Lower leg skin (tissue), 3 donors: ENCODE results near the gene SPATA3.

ENCODE experiments used
- CTCF ChIP-seq, 3 donors: fragments of 450-650 bp; IDR thresholded peaks; one replicate each; pipeline ENCODE4 v1.5.1; 2016; ENCODE audit warnings: antibody characterized with exemption in 3 of 3, mild to moderate bottlenecking in 3 of 3, moderate library complexity in 2 of 3
- POLR2A ChIP-seq, 2 donors: fragments of 450-650 bp; IDR thresholded peaks; one replicate each; pipeline ENCODE4 v1.6.1; 2016 to 2017; ENCODE audit warnings: antibody characterized with exemption in 2 of 2, mild to moderate bottlenecking in 1 of 2, moderate library complexity in 1 of 2

- TF ChIP-seq POLR2A (IDR thresholded peaks at IDR 0.05): no peak
- no peak for TF ChIP-seq CTCF (IDR thresholded peaks at IDR 0.05)
These were observed 36.7 kb downstream of the SPATA3 start for GRCh38 chr2:231032575-231033140.
